ENCODE data around the gene FABP7.
A peak's percentile ranks its signal among the peaks of the same experiment; 100 is the strongest.
"Not testable (repeated sequence)": the region's sequence is repeated elsewhere in the genome, so short reads cannot be mapped to it uniquely, and the experiment has no call there.

FABP7 gene

DNA sequence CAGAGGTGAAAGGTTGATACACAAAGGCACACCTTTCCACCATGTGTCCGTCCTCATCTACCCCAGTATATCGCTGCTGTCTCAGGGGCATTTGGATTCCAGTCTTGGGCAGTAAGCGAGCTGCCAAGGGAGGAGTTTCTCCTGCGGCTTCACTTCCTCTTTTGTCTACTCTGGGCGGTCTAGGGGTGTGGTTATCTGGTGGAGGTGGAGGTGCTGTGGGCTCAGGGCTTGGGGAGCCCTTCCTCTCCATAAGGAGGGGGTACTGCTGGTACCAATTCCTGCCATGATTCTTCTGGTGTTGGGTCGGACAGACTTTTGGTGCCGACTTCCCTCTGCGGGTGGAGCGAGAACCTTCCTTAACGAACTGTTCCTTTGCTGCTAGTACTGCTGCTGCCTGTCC, 31.9 kb upstream of the FABP7 start:
- in situ Hi-C loops (cut with MboI; ENCODE audit: low pct_unique_long_range_greater_than_20kb, low sequenced_read_pairs, unreplicated experiment), result loop anchor here (10.0 kb wide), 1 partner anchor 87 kb away; no protein-coding TSS in a partner anchor
- DNase-seq (ENCODE audit: low spot score), result no peak
- TF ChIP-seq, protein P1, sequence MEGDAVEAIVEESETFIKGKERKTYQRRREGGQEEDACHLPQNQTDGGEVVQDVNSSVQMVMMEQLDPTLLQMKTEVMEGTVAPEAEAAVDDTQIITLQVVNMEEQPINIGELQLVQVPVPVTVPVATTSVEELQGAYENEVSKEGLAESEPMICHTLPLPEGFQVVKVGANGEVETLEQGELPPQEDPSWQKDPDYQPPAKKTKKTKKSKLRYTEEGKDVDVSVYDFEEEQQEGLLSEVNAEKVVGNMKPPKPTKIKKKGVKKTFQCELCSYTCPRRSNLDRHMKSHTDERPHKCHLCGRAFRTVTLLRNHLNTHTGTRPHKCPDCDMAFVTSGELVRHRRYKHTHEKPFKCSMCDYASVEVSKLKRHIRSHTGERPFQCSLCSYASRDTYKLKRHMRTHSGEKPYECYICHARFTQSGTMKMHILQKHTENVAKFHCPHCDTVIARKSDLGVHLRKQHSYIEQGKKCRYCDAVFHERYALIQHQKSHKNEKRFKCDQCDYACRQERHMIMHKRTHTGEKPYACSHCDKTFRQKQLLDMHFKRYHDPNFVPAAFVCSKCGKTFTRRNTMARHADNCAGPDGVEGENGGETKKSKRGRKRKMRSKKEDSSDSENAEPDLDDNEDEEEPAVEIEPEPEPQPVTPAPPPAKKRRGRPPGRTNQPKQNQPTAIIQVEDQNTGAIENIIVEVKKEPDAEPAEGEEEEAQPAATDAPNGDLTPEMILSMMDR (IDR thresholded peaks at IDR 0.05; ENCODE audit: extremely low read depth, insufficient read depth, missing control alignments), result no peak

DNA sequence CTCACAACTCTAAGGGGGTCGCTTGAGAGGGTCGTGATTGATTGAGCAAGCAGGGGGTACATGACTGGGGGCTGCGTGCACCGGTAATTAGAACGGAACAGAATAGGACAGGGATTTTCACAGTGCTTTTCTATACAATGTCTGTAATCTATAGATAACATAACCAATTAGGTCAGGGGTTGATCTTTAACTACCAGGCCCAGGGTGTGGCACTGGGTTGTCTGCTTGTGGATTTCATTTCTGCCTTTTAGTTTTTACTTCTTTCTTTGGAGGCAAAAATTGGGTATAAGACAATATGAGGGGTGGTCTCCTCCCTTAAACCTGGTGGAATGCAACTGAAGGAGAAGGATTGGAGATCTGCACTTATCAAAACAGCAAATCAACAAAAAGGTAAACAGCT, 30.6 kb upstream of the FABP7 start:
- in situ Hi-C loops (cut with MboI; ENCODE audit: low pct_unique_long_range_greater_than_20kb, low sequenced_read_pairs, unreplicated experiment), result loop anchor here (10.0 kb wide), 1 partner anchor 86 kb away; no protein-coding TSS in a partner anchor
- DNase-seq (ENCODE audit: low spot score), result not testable (repeated sequence)

DNA sequence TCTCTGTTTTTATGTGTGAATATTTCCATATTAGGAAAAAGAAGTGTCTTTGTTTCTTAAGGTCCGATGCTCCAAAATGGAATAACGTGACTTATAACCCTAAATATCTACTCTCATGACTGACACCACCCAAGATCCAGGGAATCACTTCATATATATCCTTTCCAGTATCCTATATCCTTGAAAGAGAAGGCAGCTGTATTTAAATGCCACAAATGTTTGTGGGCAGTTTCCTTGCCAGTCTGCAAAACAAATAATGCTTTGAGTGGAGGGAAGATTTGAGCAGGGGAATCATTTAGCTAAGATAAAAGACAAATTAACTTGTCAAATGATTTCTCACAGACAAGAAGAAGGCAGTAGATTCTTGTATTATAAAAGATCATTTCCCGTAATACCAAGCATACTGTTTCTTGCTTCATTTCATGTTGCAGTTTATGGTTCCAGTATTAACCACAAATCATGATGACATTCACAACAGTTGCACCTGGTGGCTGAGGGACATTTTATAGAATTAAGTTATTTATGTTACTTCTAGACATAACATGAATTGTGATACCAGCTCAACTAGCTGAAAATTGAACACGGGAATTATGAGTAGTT, 30.0 kb upstream of the FABP7 start:
- TF ChIP-seq, protein P1 (IDR thresholded peaks at IDR 0.05; ENCODE audit: extremely low read depth, insufficient read depth, missing control alignments), result no peak
- in situ Hi-C loops (cut with MboI; ENCODE audit: low pct_unique_long_range_greater_than_20kb, low sequenced_read_pairs, unreplicated experiment), result loop anchor here (10.0 kb wide), 1 partner anchor 85 kb away; no protein-coding TSS in a partner anchor
- DNase-seq (ENCODE audit: low spot score), result no peak

DNA sequence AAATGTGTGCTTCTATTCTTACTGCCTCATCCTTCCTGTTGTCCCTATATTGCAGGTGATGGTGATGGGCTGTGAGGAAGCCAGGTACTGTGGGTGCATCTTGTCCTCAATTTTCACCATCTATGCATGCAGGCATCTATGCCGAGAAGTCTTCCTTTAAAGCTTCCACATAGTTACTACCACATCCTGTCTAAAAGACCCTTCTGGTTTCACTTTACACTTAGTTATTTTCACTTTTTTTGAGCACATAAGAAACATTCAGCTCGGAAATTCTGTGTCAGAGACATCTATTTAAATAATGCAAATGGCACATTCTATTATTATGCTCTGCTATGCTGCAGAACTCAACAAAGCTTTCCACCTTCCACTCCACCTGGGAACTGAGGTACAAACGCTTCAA, 28.2 kb upstream of the FABP7 start:
- in situ Hi-C loops (cut with MboI; ENCODE audit: low pct_unique_long_range_greater_than_20kb, low sequenced_read_pairs, unreplicated experiment), result no loop called here
- TF ChIP-seq, protein P1 (IDR thresholded peaks at IDR 0.05; ENCODE audit: extremely low read depth, insufficient read depth, missing control alignments), result no peak
- DNase-seq (ENCODE audit: low spot score), result peak; percentile 17

GRCh38 chr6:122752459-122752858, 27.1 kb upstream of the FABP7 start:
- no peak for DNase-seq (ENCODE audit: low spot score)
- TF ChIP-seq, protein P1 (IDR thresholded peaks at IDR 0.05; ENCODE audit: extremely low read depth, insufficient read depth, missing control alignments), result no peak
- in situ Hi-C loops (cut with MboI; ENCODE audit: low pct_unique_long_range_greater_than_20kb, low sequenced_read_pairs, unreplicated experiment), result no loop called here

- in situ Hi-C loops (cut with MboI; ENCODE audit: low pct_unique_long_range_greater_than_20kb, low sequenced_read_pairs, unreplicated experiment), result no loop called here
- TF ChIP-seq, protein P1 (IDR thresholded peaks at IDR 0.05; ENCODE audit: extremely low read depth, insufficient read depth, missing control alignments), result no peak
- no peak for DNase-seq (ENCODE audit: low spot score)
Observed at GRCh38 chr6:122753000-122753687, 26.4 kb upstream of the FABP7 start.

DNA sequence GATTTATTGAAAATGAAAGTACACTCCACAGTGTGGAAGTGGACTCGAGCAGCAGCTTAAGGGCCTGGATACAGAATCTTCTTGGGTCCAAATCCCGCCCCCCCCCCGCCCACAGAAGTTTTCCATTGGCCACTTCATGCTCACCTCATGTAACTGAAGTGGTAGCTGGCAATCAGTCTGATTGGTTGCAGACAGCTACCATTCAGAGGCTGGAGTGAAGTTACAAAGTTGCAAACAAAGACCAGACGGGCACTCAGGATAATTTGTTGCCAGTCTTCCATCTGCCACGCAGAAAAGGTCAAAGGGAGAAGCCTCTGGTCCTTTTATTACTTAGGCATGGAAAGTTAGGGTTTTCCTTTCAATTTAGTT, 25.8 kb upstream of the FABP7 start:
- in situ Hi-C loops (cut with MboI; ENCODE audit: low pct_unique_long_range_greater_than_20kb, low sequenced_read_pairs, unreplicated experiment), result no loop called here
- TF ChIP-seq, protein P1 (IDR thresholded peaks at IDR 0.05; ENCODE audit: extremely low read depth, insufficient read depth, missing control alignments), result no peak
- DNase-seq (ENCODE audit: low spot score), result no peak

Measured in GM13977 (cell line).